Measurements from ENCODE around the gene VAV1. TPM values are rescaled to one million over a fixed set of nuclear protein-coding genes. Genes with fewer than 3 reads are reported as not detected.

Gene VAV1
- total and polyA plus RNA-seq, 10 of the 15 experiments (the other 5 are each of a cell fraction or from before 2014, with no cell fraction given): 1.6 to 76.8 (median 40.7) TPM

- TF ChIP-seq ZBTB40 (IDR thresholded peaks at IDR 0.05; ENCODE audit: borderline replicate concordance) (no peak), PML (IDR thresholded peaks at IDR 0.05; ENCODE audit: low read length) (no peak), MYC (IDR thresholded peaks at IDR 0.05; ENCODE audit: insufficient read depth, insufficient read length, insufficient replicate concordance, low read length, severe bottlenecking) (no peak), ZZZ3 (IDR thresholded peaks at IDR 0.05; ENCODE audit: control insufficient read depth, insufficient read length, low read depth) (no peak), POLR2A (IDR thresholded peaks at IDR 0.05; ENCODE audit: low read depth, low read length) (no peak), IKZF1 (conservative IDR thresholded peaks at IDR 0.05) (peak; percentile 25; the same call in 1 of the 2 replicates), ZNF207 (IDR thresholded peaks at IDR 0.05; ENCODE audit: borderline replicate concordance) (no peak), ESRRA (IDR thresholded peaks at IDR 0.05; ENCODE audit: low read length) (no peak), MLLT1 (IDR thresholded peaks at IDR 0.05) (0 out of 2 replicates have a peak, but pooled peaks have one; percentile 13), MTA2 (IDR thresholded peaks at IDR 0.05; ENCODE audit: low read depth) (no peak), POU2F2 (IDR thresholded peaks at IDR 0.05; ENCODE audit: borderline replicate concordance, low read depth, low read length) (no peak), BCLAF1 (IDR thresholded peaks at IDR 0.05) (no peak), IRF5 (IDR thresholded peaks at IDR 0.05; ENCODE audit: borderline replicate concordance) (no peak), RELB (IDR thresholded peaks at IDR 0.05; ENCODE audit: low read depth) (peak; percentile 21; the same call in 1 of the 2 replicates), EED (IDR thresholded peaks at IDR 0.05; ENCODE audit: low read depth) (peak; percentile 60; the same call in 1 of the 2 replicates), LARP7 (IDR thresholded peaks at IDR 0.05) (no peak), CREM (IDR thresholded peaks at IDR 0.05; ENCODE audit: low read depth) (no peak), SP1 (IDR thresholded peaks at IDR 0.05; ENCODE audit: low read depth, low read length) (peak; percentile 1)
Measured at GRCh38 chr19:6738787-6739389, 33.6 kb upstream of the VAV1 start (continued).

Data from GM12878 (cell line).